ENCODE results near the gene NTF3.

The NTF3 gene

GRCh38 chr12:5402009-5402935 is 29.6 kb upstream of the NTF3 start:
- Histone ChIP-seq H3K4me1 (ENCODE audit: control insufficient read depth, insufficient read depth, low read length) (peaks cover 1% of the 10 kb centered on the region; the same call in 1 of the 2 replicates), H3K4me3 (ENCODE audit: low read depth, low read length) (no peak overlapping the region), H3K27ac (ENCODE audit: extremely low read depth, low read depth, low read length) (no peak overlapping the region), H3K9me3 (ENCODE audit: control insufficient read depth, insufficient read depth, low read depth, low read length) (no peaks in the 10 kb centered on the region), H3K36me3 (ENCODE audit: control insufficient read depth in 2 of 2, insufficient read depth in 1 of 2, low read length in 2 of 2) (no peaks in the 10 kb centered on the region)
- CTCF ChIA-PET, result interaction anchor here (0.7 kb wide), 1 partner anchor 243 kb away, joined by 3 read pairs; no protein-coding TSS in a partner anchor
- POLR2A ChIA-PET, result no interaction called here
- no peak for TF ChIP-seq ZNF768 (tag by site-specific recombination; IDR thresholded peaks at IDR 0.05)
- no peak for TF ChIP-seq SCRT1 (tag by site-specific recombination; IDR thresholded peaks at IDR 0.05; ENCODE audit: borderline replicate concordance)
- TF ChIP-seq ZSCAN5A (tag by site-specific recombination; IDR thresholded peaks at IDR 0.05), result no peak
- TF ChIP-seq GLIS2 (tag by site-specific recombination; IDR thresholded peaks at IDR 0.05), result no peak
- no peak for TF ChIP-seq ZNF629 (tag by site-specific recombination; IDR thresholded peaks at IDR 0.05)
- TF ChIP-seq TCF7L2 (IDR thresholded peaks at IDR 0.05; ENCODE audit: borderline replicate concordance, low read depth, low read length), result no peak
- no peak for TF ChIP-seq ZNF837 (tag by site-specific recombination; IDR thresholded peaks at IDR 0.05)
- TF ChIP-seq KLF16 (tag by site-specific recombination; IDR thresholded peaks at IDR 0.05), result no peak
- TF ChIP-seq ZNF169 (tag by site-specific recombination; IDR thresholded peaks at IDR 0.05), result no peak
- no peak for TF ChIP-seq HOXC10 (CRISPR knock-in tag; IDR thresholded peaks at IDR 0.05)
- no peak for TF ChIP-seq SP3 (tag by site-specific recombination; IDR thresholded peaks at IDR 0.05)
- no peak for TF ChIP-seq ZEB2 (tag by site-specific recombination; IDR thresholded peaks at IDR 0.05)
- TF ChIP-seq ZNF785 (tag by site-specific recombination; IDR thresholded peaks at IDR 0.05), result no peak
- TF ChIP-seq ZNF280D (tag by site-specific recombination; IDR thresholded peaks at IDR 0.05), result no peak

- Histone ChIP-seq H3K36me3 (ENCODE audit: control insufficient read depth in 2 of 2, insufficient read depth in 1 of 2, low read length in 2 of 2) (no peaks in the 10 kb centered on the region), H3K27ac (ENCODE audit: extremely low read depth, low read depth, low read length) (no peak overlapping the region), H3K4me3 (ENCODE audit: low read depth, low read length) (no peak overlapping the region), H3K4me1 (ENCODE audit: control insufficient read depth, insufficient read depth, low read length) (peaks cover 4% of the 10 kb centered on the region; the same call in 1 of the 2 replicates), H3K9me3 (ENCODE audit: control insufficient read depth, insufficient read depth, low read depth, low read length) (no peaks in the 10 kb centered on the region)
- ChIA-PET CTCF (interaction anchor here (0.5 to 0.7 kb wide), 2 partner anchors 77 to 244 kb away, joined by 3 to 4 read pairs; no protein-coding TSS in a partner anchor), POLR2A (no interaction called here)
- no peak for TF ChIP-seq ZNF791 (tag by site-specific recombination; IDR thresholded peaks at IDR 0.05)
- TF ChIP-seq ZNF391 (tag by site-specific recombination; IDR thresholded peaks at IDR 0.05; ENCODE audit: borderline replicate concordance, low read depth), result no peak
- TF ChIP-seq ZFP37 (tag by site-specific recombination; IDR thresholded peaks at IDR 0.05), result no peak
Measured at GRCh38 chr12:5403411-5403810, 28.5 kb upstream of the NTF3 start.
